SW480 (cell line): Measurements from ENCODE around the gene SCO1.

Source experiments
- DNase-seq: peaks from one replicate; pipeline ENCODE4 v3.0.0-alpha.2; 2016; ENCODE audit warnings: low spot score

Gene SCO1

GRCh38 chr17:10652984-10653659 is 44.2 kb downstream of the SCO1 start:
- DNase-seq, result no peak

- no peak for DNase-seq
Observed at GRCh38 chr17:10651927-10652326, 45.4 kb downstream of the SCO1 start.

GRCh38 chr17:10649602-10650001 is 47.7 kb downstream of the SCO1 start:
- no peak for DNase-seq

- no peak for DNase-seq
Observed at GRCh38 chr17:10648956-10649355, 48.4 kb downstream of the SCO1 start.

GRCh38 chr17:10648381-10648780 is 49.0 kb downstream of the SCO1 start:
- no peak for DNase-seq

GRCh38 chr17:10646392-10646990 is 50.8 kb downstream of the SCO1 start:
- DNase-seq, result peak; percentile 39

- DNase-seq, result no peak
Observed at GRCh38 chr17:10640475-10640874, 56.9 kb downstream of the SCO1 start.

GRCh38 chr17:10638151-10638550 is 59.2 kb downstream of the SCO1 start:
- DNase-seq, result no peak

GRCh38 chr17:10635290-10635689 is 62.0 kb downstream of the SCO1 start:
- no peak for DNase-seq

- DNase-seq, result no peak
Observed at GRCh38 chr17:10633738-10634379, 63.5 kb downstream of the SCO1 start.

- DNase-seq, result no peak
Observed at GRCh38 chr17:10631701-10632100, 65.6 kb downstream of the SCO1 start.

- no peak for DNase-seq
Observed at GRCh38 chr17:10631048-10631700, 66.2 kb downstream of the SCO1 start.

GRCh38 chr17:10629706-10630105 is 67.6 kb downstream of the SCO1 start:
- no peak for DNase-seq

GRCh38 chr17:10628756-10629155 is 68.6 kb downstream of the SCO1 start:
- no peak for DNase-seq

GRCh38 chr17:10626390-10626789 is 70.9 kb downstream of the SCO1 start:
- no peak for DNase-seq

GRCh38 chr17:10624969-10625368 is 72.4 kb downstream of the SCO1 start:
- no peak for DNase-seq

GRCh38 chr17:10623737-10624338 is 73.5 kb downstream of the SCO1 start:
- no peak for DNase-seq

GRCh38 chr17:10622617-10623485 is 74.5 kb downstream of the SCO1 start:
- no peak for DNase-seq
